ENCODE data around the gene GAS7. TPM values are rescaled to one million over a fixed set of nuclear protein-coding genes. Genes with fewer than 3 reads are reported as not detected.
A peak's percentile ranks its signal among the peaks of the same experiment; 100 is the strongest.

Gene GAS7
- total RNA-seq, 1 donor from 2014 or later, result 2.9 TPM

DNA sequence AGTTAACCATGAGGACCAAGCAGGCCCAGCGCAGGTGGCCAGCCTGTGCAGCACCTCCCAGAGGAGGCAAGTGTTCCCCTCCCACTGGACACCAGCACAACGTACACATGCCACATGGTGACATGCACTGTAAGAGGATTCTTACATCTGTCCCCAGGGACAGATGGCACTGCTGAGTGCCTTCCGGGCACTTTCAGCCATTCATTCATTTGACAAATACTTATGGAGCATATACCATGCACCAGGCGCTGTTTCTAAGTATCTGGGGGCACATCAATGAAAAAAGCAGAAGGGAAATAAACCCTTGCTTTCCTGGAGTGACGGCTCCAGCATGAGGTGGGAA, 79.6 kb downstream of the GAS7 start:
- Histone ChIP-seq H3K4me3 (no peak overlapping the region), H4K20me1 (ENCODE audit: low read depth) (no peaks in the 10 kb centered on the region), H3K27ac (no peak overlapping the region), H3K79me2 (ENCODE audit: low read depth) (no peaks in the 10 kb centered on the region), H3K9ac (no peak overlapping the region), H3K36me3 (no peaks in the 10 kb centered on the region), H3K9me3 (ENCODE audit: low read depth) (no peaks in the 10 kb centered on the region), H3K4me2 (no peak overlapping the region), H3F3A (ENCODE audit: low read depth) (no peaks in the 10 kb centered on the region), H2AFZ (replicated peaks) (no peak overlapping the region), H3K27me3 (no peaks in the 10 kb centered on the region), H3K4me1 (no peaks in the 10 kb centered on the region)
- Mint-ChIP-seq H3K27ac (no peak overlapping the region), H3K27me3 (ENCODE audit: insufficient read depth, low read depth) (peaks cover 2% of the 10 kb centered on the region), H3K4me1 (peaks cover 36% of the 10 kb centered on the region), H3K4me3 (no peak overlapping the region), H3K9me3 (peaks cover 8% of the 10 kb centered on the region), H3K36me3 (no peaks in the 10 kb centered on the region)
- TF ChIP-seq EZH2 (IDR thresholded peaks at IDR 0.05) (no peak), EZH2phosphoT487 (IDR thresholded peaks at IDR 0.05) (no peak)
- TF ChIP-seq, protein P1, sequence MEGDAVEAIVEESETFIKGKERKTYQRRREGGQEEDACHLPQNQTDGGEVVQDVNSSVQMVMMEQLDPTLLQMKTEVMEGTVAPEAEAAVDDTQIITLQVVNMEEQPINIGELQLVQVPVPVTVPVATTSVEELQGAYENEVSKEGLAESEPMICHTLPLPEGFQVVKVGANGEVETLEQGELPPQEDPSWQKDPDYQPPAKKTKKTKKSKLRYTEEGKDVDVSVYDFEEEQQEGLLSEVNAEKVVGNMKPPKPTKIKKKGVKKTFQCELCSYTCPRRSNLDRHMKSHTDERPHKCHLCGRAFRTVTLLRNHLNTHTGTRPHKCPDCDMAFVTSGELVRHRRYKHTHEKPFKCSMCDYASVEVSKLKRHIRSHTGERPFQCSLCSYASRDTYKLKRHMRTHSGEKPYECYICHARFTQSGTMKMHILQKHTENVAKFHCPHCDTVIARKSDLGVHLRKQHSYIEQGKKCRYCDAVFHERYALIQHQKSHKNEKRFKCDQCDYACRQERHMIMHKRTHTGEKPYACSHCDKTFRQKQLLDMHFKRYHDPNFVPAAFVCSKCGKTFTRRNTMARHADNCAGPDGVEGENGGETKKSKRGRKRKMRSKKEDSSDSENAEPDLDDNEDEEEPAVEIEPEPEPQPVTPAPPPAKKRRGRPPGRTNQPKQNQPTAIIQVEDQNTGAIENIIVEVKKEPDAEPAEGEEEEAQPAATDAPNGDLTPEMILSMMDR (IDR thresholded peaks at IDR 0.05), result no peak
- no peak for DNase-seq (ENCODE audit: low spot score)

DNA sequence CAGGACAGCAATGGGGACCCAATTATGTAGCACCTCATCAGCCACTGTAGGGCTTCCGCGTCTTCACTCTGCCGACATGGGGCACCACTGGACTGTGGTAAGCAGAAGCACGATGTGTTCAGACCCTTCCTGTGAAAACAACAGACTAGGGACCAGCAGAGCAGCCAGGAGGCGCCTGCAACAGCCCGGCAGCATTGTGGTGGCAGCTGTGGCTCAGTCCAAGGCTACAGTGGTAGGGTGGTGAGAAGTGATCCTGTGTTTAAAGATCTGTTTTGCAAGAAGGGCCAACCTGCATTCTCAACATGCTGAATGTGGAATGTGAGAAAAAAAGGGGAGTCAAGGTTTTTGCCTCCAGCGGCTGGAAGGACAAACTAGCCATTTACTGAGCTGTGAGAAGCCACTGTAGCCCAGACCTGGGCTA, 80.8 kb downstream of the GAS7 start:
- H3F3A ChIP-seq (ENCODE audit: low read depth), result no peaks in the 10 kb centered on the region
- Mint-ChIP-seq H3K27me3 (ENCODE audit: insufficient read depth, low read depth) (peaks cover 2% of the 10 kb centered on the region), H3K9me3 (peaks cover 8% of the 10 kb centered on the region), H3K36me3 (no peaks in the 10 kb centered on the region), H3K4me1 (peaks cover 36% of the 10 kb centered on the region), H3K4me3 (no peak overlapping the region), H3K27ac (no peak overlapping the region)
- no peak for TF ChIP-seq EZH2phosphoT487 (IDR thresholded peaks at IDR 0.05)
- TF ChIP-seq, protein P1 (IDR thresholded peaks at IDR 0.05), result no peak
- TF ChIP-seq EZH2 (IDR thresholded peaks at IDR 0.05), result no peak
- H3K79me2 ChIP-seq (ENCODE audit: low read depth), result no peaks in the 10 kb centered on the region
- H3K4me3 ChIP-seq, result no peak overlapping the region
- no peaks in the 10 kb centered on the region for H3K36me3 ChIP-seq
- no peaks in the 10 kb centered on the region for H3K4me1 ChIP-seq
- DNase-seq (ENCODE audit: low spot score), result no peak
- H4K20me1 ChIP-seq (ENCODE audit: low read depth), result no peaks in the 10 kb centered on the region
- H3K27ac ChIP-seq, result no peak overlapping the region
- H3K4me2 ChIP-seq, result no peak overlapping the region
- no peak overlapping the region for H3K9ac ChIP-seq
- H2AFZ ChIP-seq (replicated peaks), result no peak overlapping the region
- H3K27me3 ChIP-seq, result no peaks in the 10 kb centered on the region
- H3K9me3 ChIP-seq (ENCODE audit: low read depth), result no peaks in the 10 kb centered on the region

DNA sequence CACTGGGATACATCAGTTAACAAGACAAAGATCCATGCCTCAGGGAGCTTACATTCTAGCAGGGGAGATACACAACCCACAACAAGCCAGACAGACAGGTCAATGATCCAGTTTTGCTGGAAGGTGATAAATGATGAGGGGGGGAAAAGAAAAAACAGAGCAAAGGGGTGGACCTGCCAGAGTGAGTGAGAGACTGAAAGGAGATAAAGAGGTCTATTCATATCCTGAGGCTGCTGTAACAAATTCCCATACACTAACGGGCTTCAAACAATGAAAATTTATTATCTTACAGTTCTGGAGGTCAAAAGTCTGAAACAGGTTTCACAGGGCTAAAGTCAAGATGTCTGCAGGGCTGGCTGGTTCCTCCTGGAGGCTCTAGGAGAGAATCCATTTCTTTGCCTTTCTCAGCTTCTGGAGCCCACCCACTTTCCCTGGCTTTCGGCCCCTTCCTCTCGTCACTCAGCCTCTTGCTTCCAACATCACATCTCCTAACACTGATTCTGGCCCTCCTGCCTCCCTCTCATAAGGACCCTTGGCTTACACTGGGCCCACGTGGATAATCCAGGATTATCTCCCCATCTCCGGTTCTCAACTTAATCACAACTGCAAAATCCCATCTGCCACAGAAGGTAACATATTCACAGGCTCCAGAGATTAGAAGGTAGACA, 81.5 kb downstream of the GAS7 start:
- no peak for DNase-seq (ENCODE audit: low spot score)
- no peak overlapping the region for H3K9ac ChIP-seq
- no peak overlapping the region for H3K27ac ChIP-seq
- H3K79me2 ChIP-seq (ENCODE audit: low read depth), result no peaks in the 10 kb centered on the region
- no peaks in the 10 kb centered on the region for H3K4me1 ChIP-seq
- Mint-ChIP-seq H3K9me3 (peaks cover 8% of the 10 kb centered on the region), H3K36me3 (no peaks in the 10 kb centered on the region), H3K27ac (no peak overlapping the region), H3K4me1 (peaks cover 30% of the 10 kb centered on the region), H3K27me3 (ENCODE audit: insufficient read depth, low read depth) (peaks cover 2% of the 10 kb centered on the region), H3K4me3 (peak overlapping the region; percentile 16)
- no peak overlapping the region for H2AFZ ChIP-seq (replicated peaks)
- H3K27me3 ChIP-seq, result no peaks in the 10 kb centered on the region
- H3F3A ChIP-seq (ENCODE audit: low read depth), result no peaks in the 10 kb centered on the region
- no peak for TF ChIP-seq EZH2phosphoT487 (IDR thresholded peaks at IDR 0.05)
- TF ChIP-seq EZH2 (IDR thresholded peaks at IDR 0.05), result no peak
- TF ChIP-seq, protein P1 (IDR thresholded peaks at IDR 0.05), result no peak
- H3K4me3 ChIP-seq, result no peak overlapping the region
- H4K20me1 ChIP-seq (ENCODE audit: low read depth), result no peaks in the 10 kb centered on the region
- H3K9me3 ChIP-seq (ENCODE audit: low read depth), result no peaks in the 10 kb centered on the region
- no peak overlapping the region for H3K4me2 ChIP-seq
- no peaks in the 10 kb centered on the region for H3K36me3 ChIP-seq
